Smooth muscle cell (in vitro differentiated cells): ENCODE results near the gene MKS1. TPM values are rescaled to one million over a fixed set of nuclear protein-coding genes. Genes with fewer than 3 reads are reported as not detected.

Source experiments
- DNase-seq: peaks from one replicate; lab custom pipeline; 2025; ENCODE audit not compliant: unreplicated experiment; lab: John Stamatoyannopoulos, UW
- H2AFZ ChIP-seq: fragments of 200-600 bp; sonication (generic); 2 replicates; pipeline ENCODE4 v1.6.0; 2016; ENCODE audit warnings: antibody characterized with exemption, low read depth, mild to moderate bottlenecking
- H3F3A ChIP-seq: fragments of 200-600 bp; sonication (generic); 2 replicates; pipeline ENCODE4 v1.6.0; 2017; ENCODE audit warnings: antibody characterized with exemption, low read depth
- H3K27ac ChIP-seq: fragments of 200-600 bp; sonication (generic); 2 replicates; pipeline ENCODE4 v1.5.1; 2016; ENCODE audit warnings: low read depth, mild to moderate bottlenecking
- H3K27me3 ChIP-seq: fragments of 200-600 bp; sonication (generic); 2 replicates; pipeline ENCODE4 v1.6.1; 2016; ENCODE audit warnings: low read depth, mild to moderate bottlenecking
- H3K36me3 ChIP-seq: fragments of 200-600 bp; sonication (generic); 2 replicates; pipeline ENCODE4 v1.5.1; 2016; ENCODE audit warnings: low read depth
- H3K4me1 ChIP-seq: fragments of 200-600 bp; sonication (generic); 2 replicates; pipeline ENCODE4 v1.5.1; 2016; ENCODE audit warnings: low read depth
- H3K4me2 ChIP-seq: fragments of 200-600 bp; sonication (generic); 2 replicates; pipeline ENCODE4 v1.6.0; 2016; ENCODE audit warnings: mild to moderate bottlenecking
- H3K4me3 ChIP-seq: fragments of 200-600 bp; sonication (generic); 2 replicates; pipeline ENCODE4 v1.5.1; 2016; ENCODE audit warnings: mild to moderate bottlenecking
- H3K79me2 ChIP-seq: fragments of 200-600 bp; sonication (generic); 2 replicates; pipeline ENCODE4 v1.6.0; 2016; ENCODE audit warnings: low read depth, mild to moderate bottlenecking
- H3K9ac ChIP-seq: fragments of 200-600 bp; sonication (generic); 2 replicates; pipeline ENCODE4 v1.6.0; 2016; ENCODE audit warnings: low read depth
- H3K9me3 ChIP-seq: fragments of 200-600 bp; sonication (generic); replicated peaks from 2 replicates; pipeline ENCODE4 v1.5.1; 2016; ENCODE audit warnings: low read depth
- H4K20me1 ChIP-seq: fragments of 200-600 bp; sonication (generic); 2 replicates; pipeline ENCODE4 v1.6.0; 2016; ENCODE audit warnings: low read depth
- WGBS: methylation state at CpG from one replicate; pipeline ENCODE4 v1.1.7; 2016; ENCODE audit warnings: low lambda C conversion rate; 5-methylcytosine and 5-hydroxymethylcytosine counted together
- polyA plus RNA-seq: library from polyadenylated mRNA; unstranded; fragments of >200 nt; fragmentation: Nextera tagmentation; extraction: Ambion mirVana; gene quantifications from 2 replicates; pipeline ENCODE4 v1.2.1, GENCODE V29; 2016
- total RNA-seq: library from RNA; depleted of rRNA; stranded (reverse); fragments of >200 nt; gene quantifications from 2 replicates; pipeline ENCODE4 v1.2.3, GENCODE V29; 2014
- TF ChIP-seq, protein P1 (sequence below): fragments of 200-600 bp; sonication (generic); IDR thresholded peaks from 2 replicates; pipeline ENCODE4 v1.5.1; 2017; ENCODE audit warnings: borderline replicate concordance, mild to moderate bottlenecking, antibody characterized with exemption; ENCODE audit not compliant: insufficient read depth, poor library complexity, severe bottlenecking

Gene MKS1
- total and polyA plus RNA-seq, 2 experiments from 2014 or later = 15.6 to 22.8 TPM

DNA sequence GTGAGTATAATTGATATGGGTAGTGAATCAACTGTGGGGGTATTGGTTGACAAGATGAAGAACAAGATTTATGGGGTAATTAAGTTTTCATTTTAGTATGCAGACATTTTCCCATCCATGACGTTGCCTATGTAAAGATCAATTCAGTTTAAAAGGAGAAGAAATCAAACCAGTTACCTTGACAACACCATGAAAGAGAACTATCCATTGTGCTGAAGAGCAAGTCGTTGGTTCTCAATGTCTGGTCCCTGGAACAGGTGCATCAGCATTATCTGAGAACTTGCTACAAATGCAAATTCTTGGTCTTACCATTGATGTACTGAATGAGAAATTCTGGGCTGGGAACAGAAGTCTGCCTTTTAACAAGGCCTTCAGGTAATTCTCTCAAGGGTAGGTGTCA is 53.1 kb downstream of the MKS1 start:
- Histone ChIP-seq H3K4me1 (no peaks in the 10 kb centered on the region), H2AFZ (no peak overlapping the region), H4K20me1 (no peaks in the 10 kb centered on the region), H3K27me3 (peaks cover 66% of the 10 kb centered on the region), H3K4me2 (no peak overlapping the region), H3K9me3 (no peaks in the 10 kb centered on the region), H3F3A (no peaks in the 10 kb centered on the region), H3K79me2 (no peaks in the 10 kb centered on the region), H3K36me3 (no peaks in the 10 kb centered on the region), H3K27ac (no peak overlapping the region), H3K4me3 (no peak overlapping the region), H3K9ac (no peak overlapping the region)
- no peak for DNase-seq
- 33% methylated on average over 2 of the region's 2 CpGs for WGBS
- TF ChIP-seq, protein P1, sequence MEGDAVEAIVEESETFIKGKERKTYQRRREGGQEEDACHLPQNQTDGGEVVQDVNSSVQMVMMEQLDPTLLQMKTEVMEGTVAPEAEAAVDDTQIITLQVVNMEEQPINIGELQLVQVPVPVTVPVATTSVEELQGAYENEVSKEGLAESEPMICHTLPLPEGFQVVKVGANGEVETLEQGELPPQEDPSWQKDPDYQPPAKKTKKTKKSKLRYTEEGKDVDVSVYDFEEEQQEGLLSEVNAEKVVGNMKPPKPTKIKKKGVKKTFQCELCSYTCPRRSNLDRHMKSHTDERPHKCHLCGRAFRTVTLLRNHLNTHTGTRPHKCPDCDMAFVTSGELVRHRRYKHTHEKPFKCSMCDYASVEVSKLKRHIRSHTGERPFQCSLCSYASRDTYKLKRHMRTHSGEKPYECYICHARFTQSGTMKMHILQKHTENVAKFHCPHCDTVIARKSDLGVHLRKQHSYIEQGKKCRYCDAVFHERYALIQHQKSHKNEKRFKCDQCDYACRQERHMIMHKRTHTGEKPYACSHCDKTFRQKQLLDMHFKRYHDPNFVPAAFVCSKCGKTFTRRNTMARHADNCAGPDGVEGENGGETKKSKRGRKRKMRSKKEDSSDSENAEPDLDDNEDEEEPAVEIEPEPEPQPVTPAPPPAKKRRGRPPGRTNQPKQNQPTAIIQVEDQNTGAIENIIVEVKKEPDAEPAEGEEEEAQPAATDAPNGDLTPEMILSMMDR = no peak

DNA sequence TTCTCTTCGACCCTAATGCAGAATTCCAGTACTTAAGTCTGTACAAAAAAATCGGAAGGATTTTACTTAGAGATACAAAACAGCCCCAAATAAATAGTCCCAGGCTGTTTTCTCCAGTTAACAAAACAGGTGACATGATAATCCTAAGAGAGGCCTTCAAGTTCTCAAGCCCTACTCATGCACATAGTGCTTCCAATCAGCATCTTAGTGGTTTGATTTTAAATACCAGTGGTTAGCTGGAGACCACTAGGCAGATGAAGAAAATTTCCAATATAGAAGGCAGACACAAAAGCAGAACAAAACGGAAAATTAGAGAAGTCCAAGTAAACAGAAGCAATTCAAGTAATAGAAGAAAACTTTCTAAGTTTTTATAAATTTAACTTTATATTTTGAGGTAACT is 57.5 kb downstream of the MKS1 start:
- Histone ChIP-seq H3K27me3 (peaks cover 85% of the 10 kb centered on the region), H3K9me3 (no peaks in the 10 kb centered on the region), H3K79me2 (no peaks in the 10 kb centered on the region), H3K9ac (no peak overlapping the region), H3K4me1 (no peaks in the 10 kb centered on the region), H3K4me2 (no peak overlapping the region), H3F3A (no peaks in the 10 kb centered on the region), H3K36me3 (no peaks in the 10 kb centered on the region), H4K20me1 (no peaks in the 10 kb centered on the region), H3K4me3 (no peak overlapping the region), H3K27ac (no peak overlapping the region), H2AFZ (no peak overlapping the region)
- WGBS = 81% methylated on average over 3 of the region's 3 CpGs
- no peak for DNase-seq
- TF ChIP-seq, protein P1 = no peak

DNA sequence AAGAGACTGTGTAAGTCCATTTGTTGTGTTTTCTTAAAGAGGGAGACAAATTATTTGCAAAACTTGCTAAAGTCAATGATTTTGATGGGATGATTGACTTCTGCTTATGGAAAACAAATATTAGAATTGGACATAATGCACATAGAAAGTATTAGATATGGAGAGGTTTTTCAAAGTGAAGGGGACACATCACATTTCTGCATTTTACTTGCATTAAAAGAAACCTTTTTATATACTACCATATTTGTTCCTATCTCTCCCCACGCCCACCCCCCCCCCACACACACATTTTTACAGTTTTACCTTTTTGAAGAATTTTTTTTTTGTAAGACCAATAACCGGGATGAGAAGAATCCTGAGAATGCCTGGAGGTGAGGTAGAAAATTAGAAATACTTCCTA is 60.9 kb downstream of the MKS1 start:
- 80% methylated on average over 2 of the region's 2 CpGs for WGBS
- peaks cover 100% of the 10 kb centered on the region for H3K27me3 ChIP-seq

More for the DNA sequence above, 60.9 kb downstream of the MKS1 start:
- Histone ChIP-seq H3K9ac (no peak overlapping the region), H3K36me3 (no peaks in the 10 kb centered on the region), H3K9me3 (no peaks in the 10 kb centered on the region), H3K4me1 (no peaks in the 10 kb centered on the region), H3K4me3 (no peak overlapping the region), H3F3A (no peaks in the 10 kb centered on the region), H3K27ac (no peak overlapping the region), H3K79me2 (no peaks in the 10 kb centered on the region), H3K4me2 (no peak overlapping the region), H4K20me1 (no peaks in the 10 kb centered on the region), H2AFZ (no peak overlapping the region)
- TF ChIP-seq, protein P1 = no peak
- no peak for DNase-seq
